HG02840 (cell line): ENCODE measurements around the gene MANBA.
"Not testable (repeated sequence)": the region's sequence is repeated elsewhere in the genome, so short reads cannot be mapped to it uniquely, and the experiment has no call there.

Experiments used
- ATAC-seq: cut with Tn5 transposase; IDR thresholded peaks from one replicate; pipeline ENCODE4 v1.9.1; 2021; ENCODE audit warnings: mild to moderate bottlenecking, moderate library complexity, moderate number of reproducible peaks; ENCODE audit not compliant: unreplicated experiment, low FRiP score

The MANBA gene

DNA sequence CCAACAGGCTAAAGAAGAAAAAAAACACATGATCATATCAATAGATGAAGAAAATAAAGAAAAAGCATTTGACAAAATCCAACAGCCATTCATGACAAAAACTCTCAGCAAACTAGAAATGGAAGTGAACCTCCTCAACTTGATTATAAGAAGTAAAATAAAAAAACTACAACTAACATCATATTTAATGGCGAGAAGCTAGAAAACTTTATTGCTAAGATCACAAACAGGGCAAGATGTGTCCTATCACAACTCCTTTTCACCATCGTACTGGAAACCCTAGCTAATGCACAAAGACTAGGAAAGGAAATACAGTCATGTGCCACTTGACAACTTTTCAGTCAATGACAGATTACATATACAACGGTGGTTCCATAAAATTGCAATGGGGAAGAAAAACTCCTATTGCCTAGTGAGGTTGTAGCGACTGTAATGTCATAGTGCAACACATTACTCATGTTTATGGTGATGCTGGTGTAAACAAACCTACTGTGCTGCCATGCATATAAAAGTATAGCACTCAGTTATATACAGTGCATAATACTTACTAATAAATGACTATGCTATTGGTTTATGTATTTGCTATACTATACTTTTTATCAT lies 12.1 kb upstream of the MANBA start:
- ATAC-seq = no peak

DNA sequence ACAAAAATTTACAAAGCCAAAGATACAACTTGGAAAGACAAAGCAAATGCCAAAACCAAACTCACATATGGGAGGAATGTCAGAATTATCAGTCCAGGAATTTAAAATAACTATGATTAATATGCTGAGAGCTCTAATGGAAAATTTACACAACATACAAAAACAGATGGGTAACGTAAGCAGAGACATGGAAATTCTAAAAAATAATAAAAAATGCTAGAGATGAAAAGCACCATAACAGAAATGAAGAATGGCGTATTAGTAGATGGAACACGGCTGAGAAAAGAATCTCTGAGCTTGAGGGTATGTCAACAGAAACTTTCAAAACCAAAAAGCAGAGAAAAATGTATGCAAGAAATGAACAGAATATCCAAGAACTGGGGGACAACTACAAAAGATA lies 4.1 kb upstream of the MANBA start:
- ATAC-seq = no peak

DNA sequence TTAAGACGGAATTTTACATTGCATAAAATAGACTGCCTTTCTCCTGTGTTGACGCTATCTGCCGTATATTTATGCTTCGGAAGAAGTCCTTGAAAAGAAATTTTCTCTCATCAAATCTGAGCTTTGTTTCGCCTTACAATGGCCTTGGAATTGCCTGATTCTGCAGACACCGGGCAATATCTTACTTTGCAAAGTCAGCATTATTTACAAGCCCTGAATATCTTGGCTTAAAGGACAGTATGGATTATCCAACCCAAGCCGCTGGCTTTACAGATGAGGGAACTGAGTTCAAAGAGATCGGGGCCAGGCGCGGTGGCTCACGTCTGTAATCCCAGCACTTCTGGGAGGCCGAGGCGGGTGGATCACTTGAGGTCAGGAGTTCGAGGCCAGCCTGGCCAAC lies 1.1 kb upstream of the MANBA start:
- ATAC-seq = no peak

DNA sequence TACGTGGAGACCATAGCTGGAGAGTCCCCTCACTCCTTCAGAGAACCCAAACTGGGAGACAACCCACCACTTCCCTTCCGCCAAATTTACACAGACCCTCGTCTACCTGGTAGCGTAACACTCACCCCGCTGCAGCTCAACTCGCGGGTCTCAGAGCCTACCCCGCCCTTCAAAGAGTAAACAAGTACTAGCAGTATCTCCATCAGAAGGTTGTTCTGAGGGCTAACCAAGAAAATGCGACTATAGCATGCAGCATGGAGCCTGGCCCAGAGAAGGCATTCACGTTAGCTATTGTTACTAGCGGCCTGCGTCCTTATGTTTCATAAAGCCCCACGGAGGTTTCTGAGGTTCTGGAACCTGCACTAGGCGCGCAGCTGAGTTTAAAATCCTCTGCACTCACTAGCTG lies 531 bp upstream of the MANBA start:
- ATAC-seq = no peak

DNA sequence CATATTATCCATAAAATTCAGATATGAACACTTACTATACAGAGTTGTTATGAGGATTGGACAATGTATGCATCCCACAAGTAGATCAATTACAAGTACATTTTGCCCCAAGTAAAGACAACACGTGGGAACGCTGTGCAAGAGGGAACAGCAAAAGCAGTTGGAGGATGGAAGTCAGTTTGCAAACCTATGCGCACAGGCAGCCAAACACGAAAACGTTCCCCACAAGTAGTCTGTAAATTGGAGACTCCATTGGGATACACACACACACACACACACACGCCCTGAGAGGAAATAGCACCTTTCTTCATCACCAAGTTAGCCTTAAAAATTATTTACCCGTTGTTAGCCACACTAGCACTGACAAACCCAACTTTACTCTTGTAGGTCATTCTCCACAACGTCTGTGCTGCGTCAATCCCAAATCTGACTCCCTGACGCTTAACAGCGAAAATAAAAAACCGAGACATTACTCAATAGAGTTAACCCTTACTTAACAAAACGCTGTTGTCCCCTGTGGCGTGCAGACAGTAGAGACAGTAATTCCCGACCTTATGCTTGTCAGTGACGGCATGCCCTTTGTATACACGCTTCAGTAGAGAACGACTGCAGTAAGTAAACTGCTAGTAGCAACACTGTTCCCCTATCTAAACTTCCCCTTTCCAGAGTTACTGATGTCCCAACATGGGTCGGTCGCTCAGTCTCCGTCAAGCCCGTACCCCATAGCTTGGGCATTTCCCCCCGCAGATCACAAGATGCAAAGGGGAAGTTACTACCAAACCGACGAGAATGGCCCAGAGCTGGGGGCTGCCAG lies 730 bp downstream of the MANBA start:
- ATAC-seq = peak; percentile 47

DNA sequence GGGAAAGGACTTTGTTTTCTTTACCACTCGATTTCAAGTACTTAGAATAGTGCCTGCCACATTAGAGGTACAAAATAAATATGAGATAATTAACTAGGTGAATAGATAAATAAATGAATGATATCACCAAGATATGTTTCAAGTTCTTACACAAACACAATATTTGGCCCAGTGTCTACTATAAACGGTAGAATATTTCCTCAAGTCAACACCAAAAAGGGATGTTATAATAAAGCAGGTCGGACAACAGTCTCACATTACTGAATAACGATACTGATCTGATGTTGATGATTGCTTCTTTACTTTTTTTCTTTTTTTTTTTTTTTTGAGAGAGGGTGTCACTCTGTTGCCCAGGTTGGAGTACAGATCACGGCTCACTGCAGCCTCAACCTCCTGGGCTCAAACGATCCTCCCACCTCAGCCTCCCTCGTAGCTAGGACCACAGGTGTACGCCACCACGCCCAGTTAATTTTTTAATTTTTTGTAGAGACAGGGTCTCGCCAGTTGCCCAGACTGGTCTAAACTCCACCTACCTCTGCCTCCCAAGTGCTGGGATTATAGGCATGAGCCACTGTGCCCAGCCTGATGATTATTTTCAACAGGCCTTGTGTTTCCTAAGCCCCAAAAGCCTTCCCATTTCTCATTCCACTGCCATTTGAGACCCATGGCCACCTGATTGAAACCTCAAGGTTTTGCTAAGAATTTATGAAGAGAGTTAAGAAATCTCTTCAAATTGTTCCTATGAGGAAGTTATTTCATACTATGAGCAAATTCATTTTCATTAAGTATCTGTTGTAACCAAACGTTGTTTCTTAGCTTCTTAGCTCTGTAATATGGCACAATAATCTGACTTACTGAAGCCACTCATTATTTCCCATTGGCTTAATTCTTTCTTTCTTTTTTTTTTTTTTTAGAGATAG lies 2.3 kb downstream of the MANBA start:
- ATAC-seq = no peak

DNA sequence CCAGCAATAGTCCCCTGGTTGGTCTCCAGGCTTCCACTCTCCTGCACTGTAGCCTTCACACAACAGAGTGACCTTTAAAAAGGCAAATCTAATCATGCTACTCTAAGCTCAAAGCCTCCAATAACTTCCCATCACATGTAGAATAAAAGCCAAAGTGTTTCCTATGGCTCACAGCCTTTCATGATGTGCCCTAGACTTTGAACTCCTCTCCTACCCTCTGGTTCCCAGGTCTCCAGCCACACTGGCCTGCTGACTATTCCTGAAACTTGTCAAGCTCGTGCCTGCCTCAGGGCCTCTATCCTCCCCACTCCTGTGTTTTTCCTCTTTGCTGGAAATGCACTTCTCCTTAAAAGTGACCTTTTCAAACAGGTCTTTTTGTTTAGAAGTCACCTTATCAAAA lies 3.1 kb downstream of the MANBA start:
- ATAC-seq = no peak

DNA sequence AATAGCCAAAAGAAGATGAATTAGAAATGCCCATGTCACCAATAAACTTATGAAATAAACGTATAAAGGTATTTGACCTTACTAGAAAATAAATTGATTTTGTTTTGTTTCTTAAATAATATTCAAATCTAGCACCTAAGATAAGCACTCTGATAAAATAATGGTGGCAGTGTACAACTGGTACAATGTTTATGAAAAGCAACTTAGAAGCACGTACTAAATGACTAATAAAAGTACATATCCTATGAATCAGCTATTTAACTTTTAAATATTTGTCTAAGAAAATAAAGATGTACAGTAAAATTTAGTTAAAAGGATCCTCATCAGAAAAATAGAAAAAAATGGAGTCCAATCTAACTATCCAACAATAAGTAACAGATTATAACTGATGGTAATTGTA lies 6.7 kb downstream of the MANBA start:
- no peak for ATAC-seq

DNA sequence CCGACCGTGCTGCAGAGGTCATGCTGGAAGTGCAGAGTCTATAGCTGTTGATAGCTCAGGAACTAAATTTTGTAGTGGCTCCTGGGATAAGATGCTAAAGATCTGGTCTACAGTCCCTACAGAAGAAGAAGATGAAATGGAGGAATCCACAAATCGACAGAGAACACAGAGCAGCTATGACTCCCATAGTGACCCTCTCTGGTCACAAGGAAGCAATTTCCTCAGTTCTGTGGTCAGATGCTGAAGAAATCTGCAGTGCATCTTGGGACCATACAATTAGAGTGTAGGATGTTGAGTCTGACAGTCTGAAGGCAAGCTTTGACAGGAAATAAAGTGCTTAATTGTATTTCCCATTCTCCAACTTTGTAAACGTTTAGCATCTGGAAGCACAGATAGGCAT lies 8.8 kb downstream of the MANBA start:
- no peak for ATAC-seq

DNA sequence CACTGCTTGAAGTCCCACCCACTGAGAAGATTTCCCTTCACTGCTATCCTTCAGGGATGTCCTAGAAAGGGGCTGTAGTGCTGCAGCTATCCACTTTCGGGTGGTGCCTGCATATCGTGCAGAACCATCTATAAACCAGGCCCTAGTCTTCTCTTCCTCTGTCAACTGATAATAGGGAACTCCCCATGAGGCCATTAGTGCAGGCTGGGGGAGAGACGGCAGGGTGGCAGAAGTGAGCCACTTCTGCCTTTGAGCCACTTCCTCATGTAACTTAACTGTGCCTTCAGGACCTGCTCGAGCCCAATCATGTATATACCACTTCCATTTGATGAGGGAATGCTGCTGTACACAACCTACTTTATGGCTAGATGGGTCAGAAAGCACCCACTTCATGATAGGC lies 17.4 kb downstream of the MANBA start:
- peak; percentile 87 for ATAC-seq

DNA sequence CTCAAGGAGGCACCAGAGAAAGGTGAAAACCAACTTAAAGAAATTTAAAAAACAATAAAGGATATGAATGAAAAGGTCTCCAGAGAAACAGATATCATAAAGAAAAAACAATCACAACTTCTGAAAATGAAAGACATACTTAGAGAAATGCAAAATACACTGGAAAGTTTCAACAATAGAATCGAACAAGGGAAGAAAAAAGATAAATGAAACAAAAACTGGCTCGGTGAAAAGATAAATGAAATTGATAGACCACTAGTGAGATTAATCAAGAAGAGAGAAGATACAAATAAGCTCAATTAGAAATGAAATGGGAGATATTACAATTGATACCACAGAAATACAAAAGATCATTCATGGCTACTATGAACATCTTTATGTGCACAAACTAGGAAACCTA lies 22.0 kb downstream of the MANBA start:
- not testable (repeated sequence) for ATAC-seq

DNA sequence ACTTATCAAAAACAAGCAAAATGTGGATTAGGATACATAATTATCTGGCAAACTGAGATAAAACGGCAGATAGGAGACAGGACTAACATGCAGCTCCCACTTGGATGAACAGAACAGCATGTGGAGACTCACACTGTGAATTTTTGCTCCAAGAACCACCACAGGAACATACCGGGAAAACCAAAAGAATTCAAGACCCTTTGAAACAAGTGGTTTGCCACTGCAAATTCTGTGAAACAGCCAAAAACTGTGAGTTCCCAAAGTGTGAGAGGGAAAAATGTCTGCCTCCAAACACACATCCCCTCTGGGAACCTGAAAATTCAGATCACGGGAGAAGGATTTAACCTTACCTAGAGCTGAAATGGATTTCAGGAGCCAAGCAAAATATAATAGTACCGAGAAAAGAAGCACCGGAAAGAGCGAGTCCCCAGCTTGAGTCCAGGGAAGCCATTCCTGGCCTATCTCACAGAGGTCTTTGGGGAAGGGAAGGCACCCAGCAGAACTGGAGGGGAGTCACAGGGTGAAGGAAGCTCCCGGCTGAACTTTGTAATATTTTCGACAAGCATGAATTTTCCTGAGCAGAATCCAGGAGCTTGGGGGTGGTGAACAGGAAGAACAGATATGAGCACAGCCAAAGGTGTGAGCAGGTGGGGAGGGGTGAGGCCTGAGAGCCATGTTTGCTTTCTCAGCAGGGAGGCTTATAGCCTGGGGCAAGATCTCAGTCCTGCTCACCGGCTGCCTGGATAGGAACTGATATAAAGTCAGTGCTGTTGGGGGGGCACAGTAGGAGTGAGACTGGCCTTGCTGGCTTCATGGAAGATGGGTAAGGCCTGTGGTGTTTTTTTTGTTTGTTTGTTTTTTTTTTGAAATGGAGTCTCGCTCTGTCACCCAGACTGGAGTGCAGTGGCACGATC lies 23.9 kb downstream of the MANBA start:
- ATAC-seq = no peak

DNA sequence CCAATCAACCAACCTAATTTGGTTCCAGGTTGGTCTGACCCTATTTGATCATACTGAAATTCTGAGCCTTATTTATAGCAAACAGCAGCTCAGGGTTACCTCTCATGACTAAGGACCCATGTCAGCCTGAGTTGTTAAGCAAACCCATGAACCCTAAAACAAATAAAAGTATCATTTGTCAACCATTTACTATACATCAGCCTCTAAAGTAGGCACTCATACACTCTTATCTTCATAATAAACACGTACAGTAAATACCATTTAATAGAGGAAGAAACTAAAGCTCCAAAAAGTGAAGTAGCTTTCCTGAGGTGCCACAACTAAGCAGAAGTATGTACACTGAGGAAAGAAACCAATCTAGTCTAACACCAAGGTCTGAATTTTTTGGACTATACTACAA lies 25.2 kb downstream of the MANBA start:
- ATAC-seq = no peak

DNA sequence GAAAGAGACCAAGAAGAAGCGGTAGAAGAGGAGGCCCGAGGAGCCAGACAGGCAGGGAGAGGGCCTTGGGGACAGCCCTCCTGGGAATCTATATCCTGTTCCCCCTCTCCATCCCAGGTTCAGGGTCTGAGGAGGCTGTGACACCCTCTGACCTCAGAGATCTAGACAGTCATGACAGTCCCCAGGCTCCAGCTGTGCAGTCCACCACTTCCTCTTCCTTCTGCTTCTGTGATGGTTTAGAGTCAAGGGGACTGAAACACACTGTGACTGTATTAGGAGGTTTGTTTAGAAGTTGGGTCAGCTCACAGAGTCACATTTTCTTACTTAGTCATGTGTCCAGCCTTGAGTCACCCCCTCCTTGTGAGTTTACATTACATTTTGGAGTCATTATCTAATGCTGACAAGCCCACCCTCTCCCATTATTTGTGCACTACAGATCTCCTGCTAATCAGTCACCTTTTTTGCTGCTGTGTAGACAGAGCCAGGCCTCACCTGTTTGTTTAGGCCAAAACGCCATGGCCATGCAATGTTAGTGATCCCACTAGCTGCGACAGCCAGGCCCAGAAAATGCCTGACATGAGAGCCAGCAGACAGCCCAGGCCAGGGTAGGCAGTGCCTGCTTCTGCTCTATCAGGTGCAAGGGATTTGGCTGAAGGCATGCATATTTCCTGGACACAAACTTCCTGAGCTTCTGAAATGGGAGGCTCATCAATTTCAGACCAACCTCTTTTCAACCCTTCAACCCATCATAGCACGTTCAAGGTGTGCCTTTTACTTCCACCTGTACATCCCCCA lies 26.0 kb downstream of the MANBA start:
- ATAC-seq = peak; percentile 98

DNA sequence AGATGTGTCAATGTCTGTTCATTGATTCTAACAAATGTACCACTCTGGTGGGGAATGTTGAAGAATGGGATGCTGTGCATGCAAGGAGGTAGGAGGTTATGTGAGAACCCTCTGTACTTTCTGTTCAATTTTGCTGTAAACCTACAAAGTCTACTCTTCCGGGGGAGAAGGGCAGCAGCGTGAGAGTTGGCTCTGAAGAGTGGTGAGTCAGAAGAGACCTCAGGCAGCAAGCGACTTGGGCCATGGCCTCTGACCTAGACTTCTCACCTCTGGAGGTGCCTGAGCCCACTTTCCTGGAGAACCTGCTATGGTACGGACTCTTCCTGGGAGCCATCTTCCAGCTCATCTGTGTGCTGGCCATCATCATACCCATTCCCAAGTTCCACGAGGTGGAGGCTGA lies 26.7 kb downstream of the MANBA start:
- peak; percentile 4 for ATAC-seq

DNA sequence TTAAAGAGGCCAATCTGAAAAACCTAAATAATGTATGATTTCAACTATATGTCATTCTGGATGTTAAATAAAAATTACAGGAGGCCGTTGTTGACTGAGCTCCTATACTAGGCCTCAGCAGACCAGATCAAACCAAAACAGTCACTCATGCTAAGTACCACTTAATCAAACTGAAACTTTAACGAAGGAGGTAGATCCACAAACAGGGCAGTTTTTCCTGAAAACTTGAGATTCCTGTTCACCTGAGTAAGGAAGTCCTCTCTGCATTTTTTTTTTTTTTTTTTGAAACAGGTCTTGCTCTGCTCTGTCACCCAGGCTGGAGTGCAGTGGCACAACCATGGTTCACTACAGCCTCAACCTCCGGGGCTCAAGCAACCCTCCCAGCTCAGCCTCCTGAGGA lies 27.7 kb downstream of the MANBA start:
- no peak for ATAC-seq

DNA sequence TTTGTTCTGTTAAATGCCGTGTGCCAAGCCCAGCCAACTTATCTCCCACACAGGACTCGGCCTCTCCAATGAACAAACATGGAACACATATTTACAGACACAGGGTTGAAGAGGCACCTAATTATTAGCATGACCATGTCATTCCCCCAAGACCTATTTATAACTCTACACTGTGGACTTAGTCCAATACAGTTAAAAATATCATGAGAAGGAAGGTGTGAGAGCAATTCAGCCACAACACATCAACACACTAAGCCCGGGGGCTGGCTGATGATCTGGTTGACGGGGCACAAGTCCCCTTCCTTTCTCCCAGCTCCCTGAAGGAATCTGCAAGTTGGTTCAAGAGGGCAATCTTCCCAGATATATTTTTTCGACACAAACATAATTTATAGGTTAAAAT lies 28.1 kb downstream of the MANBA start:
- no peak for ATAC-seq

DNA sequence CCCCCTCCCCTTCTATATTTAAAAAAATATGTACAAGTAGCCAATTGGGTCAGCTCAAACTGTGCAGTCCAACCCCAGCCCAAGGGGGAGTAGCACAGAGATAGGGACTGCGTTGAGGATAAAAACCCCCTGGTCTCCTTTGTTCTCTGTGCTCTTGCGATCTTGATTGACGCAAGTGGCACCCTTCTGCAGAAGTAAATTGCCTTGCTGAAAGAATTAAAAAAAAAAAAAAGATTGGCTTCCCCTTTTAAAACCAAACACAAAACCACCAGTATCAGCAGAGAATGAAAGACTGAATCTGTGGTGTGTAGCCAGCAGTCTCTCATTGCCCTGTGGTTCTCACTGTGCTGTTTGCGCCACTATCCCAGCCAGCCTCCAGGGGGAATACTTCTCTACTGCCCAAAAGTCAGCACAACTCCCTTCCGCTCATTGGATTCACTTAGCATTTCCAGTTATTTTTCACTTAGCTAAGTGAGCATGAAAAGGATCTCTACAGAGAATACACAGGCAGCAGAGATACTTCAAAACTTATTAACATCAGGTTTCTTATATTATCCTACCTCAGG lies 29.7 kb downstream of the MANBA start:
- ATAC-seq = no peak

DNA sequence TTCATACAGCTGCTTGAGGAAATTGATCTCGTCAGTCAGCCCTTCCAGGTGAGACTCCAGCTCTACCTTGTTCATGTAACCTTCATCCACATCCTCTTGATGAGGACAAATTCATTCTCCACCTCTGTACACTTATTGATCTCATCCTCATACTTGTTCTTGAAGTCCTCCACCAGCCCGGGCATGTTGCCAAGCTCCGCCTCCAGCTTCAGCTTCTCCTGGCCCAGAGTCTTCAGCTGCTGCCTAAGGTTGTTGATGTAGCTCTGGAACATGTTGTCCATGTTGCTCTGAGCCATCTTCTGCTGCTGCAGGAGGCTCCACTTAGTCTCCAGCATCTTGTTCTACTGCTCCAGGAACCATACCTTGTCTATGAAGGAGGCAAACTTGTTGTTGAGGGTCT lies 31.3 kb downstream of the MANBA start:
- not testable (repeated sequence) for ATAC-seq
